Measurements from ENCODE around the gene ENOX1. TPM values are rescaled to one million over a fixed set of nuclear protein-coding genes. Genes with fewer than 3 reads are reported as not detected.

ENOX1 gene
- total and polyA plus RNA-seq, 2 of the 8 experiments (the other 6 are each of a cell fraction or from before 2014, with no cell fraction given) = 0.23 to 0.37 TPM

GRCh38 chr13:43785650-43786471 lies 911 bp downstream of the ENOX1 start (continued):
- TF ChIP-seq HDAC2 (IDR thresholded peaks at IDR 0.05; ENCODE audit: borderline replicate concordance in 1 of 2, low read depth in 2 of 2, low read length in 2 of 2) (0 out of 4 replicates have a peak, but pooled peaks have one; percentile 11 to 44), CHD2 (IDR thresholded peaks at IDR 0.05; ENCODE audit: low read length) (no peak), RFX5 (IDR thresholded peaks at IDR 0.05; ENCODE audit: borderline replicate concordance, low read depth, low read length) (no peak), SUZ12 (IDR thresholded peaks at IDR 0.05; ENCODE audit: low read length) (peak; percentile 45), SP2 (IDR thresholded peaks at IDR 0.05; ENCODE audit: low read length) (no peak), RBBP5 (IDR thresholded peaks at IDR 0.05; ENCODE audit: borderline replicate concordance, low read depth, low read length) (0 out of 2 replicates have a peak, but pooled peaks have one; percentile 51), E2F6 (IDR thresholded peaks at IDR 0.05) (peak; percentile 84), MAX (IDR thresholded peaks at IDR 0.05) (peak; percentile 90)

All from H1 (cell line).